H1 (cell line): ENCODE measurements around the gene GARNL3. TPM values are rescaled to one million over a fixed set of nuclear protein-coding genes. Genes with fewer than 3 reads are reported as not detected.

Source experiments
- CTCF ChIA-PET: fragments of 300-600 bp; sonication (Branson Sonifier 250); formaldehyde crosslinking; loops from one replicate; lab custom pipeline; 2021; ENCODE audit not compliant: partially characterized antibody; lab: Charles Lee
- POLR2A ChIA-PET: fragments of 300-600 bp; sonication (Branson Sonifier 250); formaldehyde crosslinking; loops from one replicate; lab custom pipeline; 2021; ENCODE audit warnings: inconsistent platforms; ENCODE audit not compliant: partially characterized antibody; lab: Charles Lee
- DNase-seq, 2 experiments: peaks; one replicate each; pipeline versions ENCODE4 v3.0.0 to v3.0.0-alpha.2; 2010 to 2022; ENCODE audit warnings: low spot score in 2 of 2, low read depth in 1 of 2, mixed read lengths in 1 of 2
- FAIRE-seq: peaks from 2 replicates; lab custom pipeline; 2011; peaks lifted over from hg19 to GRCh38; lab: Jason Lieb, UNC
- H2AFZ ChIP-seq: 2 replicates; pipeline ENCODE4 v1.8.1; 2012; ENCODE audit warnings: low read length, inconsistent platforms
- H2AK5ac ChIP-seq: 2 replicates; pipeline ENCODE4 v1.6.1; 2013; ENCODE audit warnings: low read depth, low read length
- H2BK120ac ChIP-seq: replicated peaks from 2 replicates; pipeline ENCODE3; 2013; ENCODE audit warnings: low read depth, low read length, inconsistent platforms
- H2BK12ac ChIP-seq: 2 replicates; pipeline ENCODE4 v1.6.1; 2013; ENCODE audit warnings: low read depth, low read length
- H2BK15ac ChIP-seq: 2 replicates; pipeline ENCODE4 v1.6.1; 2013; ENCODE audit warnings: low read length
- H2BK20ac ChIP-seq: 2 replicates; pipeline ENCODE4 v1.6.1; 2013; ENCODE audit warnings: low read length
- H2BK5ac ChIP-seq: 2 replicates; pipeline ENCODE4 v1.6.1; 2013; ENCODE audit warnings: low read depth, low read length
- H3K14ac ChIP-seq: 2 replicates; pipeline ENCODE4 v1.6.1; 2013; ENCODE audit warnings: inconsistent platforms; ENCODE audit not compliant: insufficient read length
- H3K18ac ChIP-seq: 2 replicates; pipeline ENCODE4 v1.6.1; 2013; ENCODE audit warnings: low read length; ENCODE audit errors: extremely low read depth
- H3K23ac ChIP-seq: 2 replicates; pipeline ENCODE4 v1.6.1; 2013; ENCODE audit warnings: inconsistent platforms; ENCODE audit not compliant: insufficient read length
- H3K23me2 ChIP-seq: 2 replicates; pipeline ENCODE4 v1.6.1; 2013; ENCODE audit warnings: low read depth, low read length
- H3K27ac ChIP-seq: 2 replicates; pipeline ENCODE4 v1.6.1; 2011; ENCODE audit warnings: low read depth, low read length, inconsistent platforms
- H3K27me3 ChIP-seq, 4 experiments: replicated peaks in 1 of 4; 1 replicate in 1 of 4; 2 replicates in 3 of 4; pipeline versions ENCODE4 v1.6.1 to v1.8.1; 2011 to 2013; ENCODE audit warnings: low read length in 3 of 4, mild to moderate bottlenecking in 3 of 4, inconsistent platforms in 2 of 4, mixed read lengths in 2 of 4, moderate library complexity in 1 of 4; ENCODE audit not compliant: control insufficient read depth in 3 of 4, insufficient read depth in 3 of 4; ENCODE audit errors: extremely low read depth in 1 of 4
- H3K36me3 ChIP-seq, 4 experiments: 2 replicates each; pipeline versions ENCODE4 v1.6.1 to v1.8.1; 2011 to 2013; ENCODE audit warnings: mild to moderate bottlenecking in 4 of 4, low read length in 3 of 4, moderate library complexity in 2 of 4, control low read depth in 1 of 4, inconsistent platforms in 1 of 4; ENCODE audit not compliant: insufficient read depth in 4 of 4, control insufficient read depth in 2 of 4
- H3K4ac ChIP-seq: replicated peaks from 2 replicates; pipeline ENCODE3; 2013; ENCODE audit warnings: low read length, low read depth, mixed read lengths, inconsistent platforms; ENCODE audit not compliant: insufficient read length
- H3K4me1 ChIP-seq, 4 experiments: replicated peaks in 1 of 4; 1 replicate in 1 of 4; 2 replicates in 3 of 4; pipeline versions ENCODE4 v1.6.1 to v1.8.1; 2011 to 2013; ENCODE audit warnings: low read length in 3 of 4, inconsistent platforms in 2 of 4, mixed read lengths in 1 of 4; ENCODE audit not compliant: insufficient read depth in 4 of 4, control insufficient read depth in 3 of 4
- H3K4me2 ChIP-seq, 2 experiments: 2 replicates each; pipeline versions ENCODE4 v1.6.1 to v1.8.1; 2011 to 2013; ENCODE audit warnings: low read depth in 2 of 2, low read length in 2 of 2, control low read depth in 1 of 2, inconsistent platforms in 1 of 2, mild to moderate bottlenecking in 1 of 2; ENCODE audit not compliant: insufficient read depth in 1 of 2
- H3K4me3 ChIP-seq, 4 experiments: fragments of 200-600, 300-600 bp in 1 of 4; sonication (generic), shearing (Covaris generic), sonication (Bioruptor Twin) in 1 of 4; 2 replicates each; pipeline versions ENCODE4 v1.5.1 to v1.8.1; 2011 to 2016; ENCODE audit warnings: low read length in 4 of 4, low read depth in 3 of 4, control low read depth in 2 of 4, inconsistent platforms in 2 of 4, mild to moderate bottlenecking in 2 of 4, mixed read lengths in 1 of 4, moderate library complexity in 1 of 4; ENCODE audit not compliant: insufficient read depth in 2 of 4; ENCODE audit errors: extremely low read depth in 1 of 4
- H3K56ac ChIP-seq: replicated peaks from 2 replicates; pipeline ENCODE3; 2013; ENCODE audit warnings: low read depth, mild to moderate bottlenecking, mixed read lengths, low read length, inconsistent platforms; ENCODE audit not compliant: insufficient read length
- H3K79me1 ChIP-seq: 2 replicates; pipeline ENCODE4 v1.6.1; 2013; ENCODE audit warnings: low read depth, low read length, control low read depth
- H3K79me2 ChIP-seq, 2 experiments: 2 replicates each; pipeline versions ENCODE4 v1.6.1 to v1.8.1; 2012 to 2013; ENCODE audit warnings: low read length in 2 of 2, mild to moderate bottlenecking in 2 of 2, inconsistent platforms in 1 of 2; ENCODE audit not compliant: insufficient read depth in 2 of 2, control insufficient read depth in 1 of 2
- H3K9ac ChIP-seq, 4 experiments: replicated peaks in 1 of 4; 1 replicate in 1 of 4; 2 replicates in 3 of 4; pipeline versions ENCODE4 v1.6.1 to v1.8.1; 2011 to 2013; ENCODE audit warnings: low read depth in 3 of 4, low read length in 3 of 4, control low read depth in 2 of 4, mild to moderate bottlenecking in 2 of 4, moderate library complexity in 2 of 4, inconsistent platforms in 1 of 4; ENCODE audit errors: extremely low read depth in 1 of 4
- H3K9me3 ChIP-seq, 2 experiments: 2 replicates each; pipeline versions ENCODE4 v1.6.1 to v1.8.1; 2012 to 2013; ENCODE audit warnings: mild to moderate bottlenecking in 2 of 2, moderate library complexity in 2 of 2, control low read depth in 1 of 2, inconsistent platforms in 1 of 2, low read depth in 1 of 2, low read length in 1 of 2, mixed read lengths in 1 of 2; ENCODE audit not compliant: insufficient read depth in 2 of 2
- H4K20me1 ChIP-seq, 2 experiments: replicated peaks in 1 of 2; 2 replicates each; pipeline versions ENCODE3 to v1.8.1; 2011 to 2013; ENCODE audit warnings: inconsistent platforms in 2 of 2, low read length in 2 of 2, mild to moderate bottlenecking in 1 of 2; ENCODE audit not compliant: insufficient read depth in 2 of 2, control insufficient read depth in 1 of 2
- H4K5ac ChIP-seq: 2 replicates; pipeline ENCODE4 v1.6.1; 2013; ENCODE audit warnings: low read length, low read depth, mixed read lengths, inconsistent platforms; ENCODE audit not compliant: insufficient read length
- H4K8ac ChIP-seq: 2 replicates; pipeline ENCODE4 v1.8.0; 2013; ENCODE audit warnings: mild to moderate bottlenecking, moderate library complexity, low read length, inconsistent platforms; ENCODE audit not compliant: insufficient read depth; ENCODE audit errors: extremely low read depth
- H4K91ac ChIP-seq: replicated peaks from 2 replicates; pipeline ENCODE3; 2013; ENCODE audit warnings: low read length, mixed read lengths, inconsistent platforms; ENCODE audit not compliant: insufficient read length
- NRF1 ChIP-seq: IDR thresholded peaks from 2 replicates; pipeline ENCODE4 v1.6.1; 2011; ENCODE audit warnings: mild to moderate bottlenecking, low read depth, low read length, improper control_type of control experiment
- POLR2A ChIP-seq, 2 experiments: IDR thresholded peaks; 1 replicate in 1 of 2; 2 replicates in 1 of 2; pipeline ENCODE4 v1.6.1; 2011; ENCODE audit warnings: low read depth in 2 of 2, low read length in 2 of 2, mild to moderate bottlenecking in 2 of 2; ENCODE audit errors: control extremely low read depth in 1 of 2
- WGBS, 2 experiments: shearing (Covaris generic) in 1 of 2; methylation state at CpG; one replicate each; pipeline versions ENCODE4 v1.1.6 to v1.1.7; 2013 to 2015; ENCODE audit warnings: low lambda C conversion rate in 2 of 2, mixed read lengths in 2 of 2, inconsistent platforms in 1 of 2, low coverage in 1 of 2, missing lambda C conversion rate in 1 of 2; ENCODE audit not compliant: insufficient replicate concordance in 2 of 2, insufficient coverage in 1 of 2, insufficient read length in 1 of 2; ENCODE audit errors: extremely low coverage in 1 of 2, missing lambda C conversion rate in 1 of 2; 5-methylcytosine and 5-hydroxymethylcytosine counted together
- polyA plus RNA-seq, 7 experiments: library from polyadenylated mRNA; depleted of rRNA in 3 of 7; stranded (reverse) in 5 of 7; unstranded in 2 of 7; fragments of >200 nt in 5 of 7; fragments of 200-250 nt in 2 of 7; gene quantifications; 1 replicate in 5 of 7; 2 replicates in 1 of 7; 4 replicates in 1 of 7; pipeline versions ENCODE4 v1.2.1 to v1.2.3, GENCODE V29; 2011 to 2013; ENCODE audit warnings: missing spikeins in 2 of 7, mixed read lengths in 2 of 7
- total RNA-seq: library from RNA; stranded (reverse); fragmentation: NEBNext Ultra II Directional; extraction: Animal tissue kit (Norgen Biotek cat#: 25700); gene quantifications from 2 replicates; pipeline ENCODE4 v1.2.1, GENCODE V29; 2021

Gene GARNL3
- total and polyA plus RNA-seq, 2 of the 8 experiments (the other 6 are each of a cell fraction or from before 2014, with no cell fraction given) = 6.5 to 18.3 TPM

- CTCF ChIA-PET = interaction anchor here (1.0 to 1.5 kb wide), 4 partner anchors 8 to 278 kb away, joined by 3 to 4 read pairs (median 4); no protein-coding TSS in a partner anchor
- POLR2A ChIA-PET = interaction anchor here (2.5 kb wide), 1 partner anchor 9 kb away, joined by 8 read pairs; no protein-coding TSS in a partner anchor
- WGBS, 2 experiments = 91% methylated on average over 6 of the region's 6 CpGs; no CpG with 5 or more reads in 1 of the 2 experiments
These were observed 45.1 kb upstream of the GARNL3 start for GRCh38 chr9:127219520-127219919.

More at GRCh38 chr9:127219520-127219919, 45.1 kb upstream of the GARNL3 start:
- no peak for TF ChIP-seq NRF1
- TF ChIP-seq POLR2A (IDR thresholded peaks at IDR 0.05; ENCODE audit: control extremely low read depth in 1 of 2, low read depth in 2 of 2, low read length in 2 of 2) = no peak
- peaks cover 0 to 5% (median 1%) of the 10 kb centered on the region in 4 experiments; a peak in 1 of 7 replicates for H3K27me3 ChIP-seq
- H2BK12ac ChIP-seq = no peak overlapping the region
- H4K5ac ChIP-seq = no peak overlapping the region
- H3K18ac ChIP-seq = no peak overlapping the region
- no peaks in the 10 kb centered on the region for H3K36me3 ChIP-seq
- no peaks in the 10 kb centered on the region for H3K79me1 ChIP-seq
- no peak overlapping the region for H2BK5ac ChIP-seq
- H3K9ac ChIP-seq = no peak overlapping the region
- peaks cover 0 to 3% of the 10 kb centered on the region in 2 experiments for H4K20me1 ChIP-seq
- no peak overlapping the region for H2BK15ac ChIP-seq
- H2AK5ac ChIP-seq = no peak overlapping the region
- H4K8ac ChIP-seq = no peak overlapping the region
- no peak overlapping the region for H3K4ac ChIP-seq
- H3K79me2 ChIP-seq = no peaks in the 10 kb centered on the region
- no peak overlapping the region for H3K4me3 ChIP-seq
- H3K4me1 ChIP-seq = peaks cover 0 to 8% (median 3%) of the 10 kb centered on the region in 4 experiments; a peak in 5 of 7 replicates
- no peak overlapping the region for H3K56ac ChIP-seq
- H4K91ac ChIP-seq = no peak overlapping the region
- H2BK120ac ChIP-seq = no peak overlapping the region
- no peak overlapping the region for H3K23ac ChIP-seq
- no peak overlapping the region for H3K4me2 ChIP-seq
- DNase-seq = no peak
- no peak overlapping the region for H3K14ac ChIP-seq
- no peak overlapping the region for H3K27ac ChIP-seq
- peaks cover 6% of the 10 kb centered on the region; the same call in 1 of the 2 replicates for H3K23me2 ChIP-seq
- no peaks in the 10 kb centered on the region for H3K9me3 ChIP-seq
- H2AFZ ChIP-seq = no peak overlapping the region
- no peak overlapping the region for H2BK20ac ChIP-seq
- FAIRE-seq = no peak
